GM12873 (cell line): Measurements from ENCODE around the gene BRIP1.

ENCODE experiments used
- TF ChIP-seq, protein P1 (sequence below): IDR thresholded peaks from 2 replicates; pipeline ENCODE4 v1.5.1; 2012; ENCODE audit warnings: low read depth, mild to moderate bottlenecking, moderate library complexity, low read length, control low read depth; ENCODE audit not compliant: insufficient read depth; ENCODE audit errors: missing control alignments

Gene BRIP1

DNA sequence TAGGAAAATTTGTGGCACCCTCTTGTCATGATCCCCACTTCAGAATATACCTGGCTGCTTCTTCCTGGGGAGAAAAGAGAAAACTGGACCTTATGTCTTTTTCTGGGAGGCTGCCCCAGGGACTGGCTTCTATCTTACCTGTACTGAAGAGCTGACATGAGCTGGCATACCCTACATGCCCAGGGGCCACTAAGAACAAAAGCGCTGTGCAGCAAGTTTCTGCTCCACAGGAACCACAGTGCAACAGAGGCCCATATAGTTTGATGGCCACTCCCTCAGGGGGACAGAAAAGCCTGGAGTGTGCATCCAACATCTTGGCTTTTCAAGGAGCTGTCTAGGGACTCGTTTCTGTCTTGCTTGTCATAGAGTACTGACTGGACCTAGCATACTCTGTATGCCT is 175.6 kb downstream of the BRIP1 start:
- TF ChIP-seq, protein P1, sequence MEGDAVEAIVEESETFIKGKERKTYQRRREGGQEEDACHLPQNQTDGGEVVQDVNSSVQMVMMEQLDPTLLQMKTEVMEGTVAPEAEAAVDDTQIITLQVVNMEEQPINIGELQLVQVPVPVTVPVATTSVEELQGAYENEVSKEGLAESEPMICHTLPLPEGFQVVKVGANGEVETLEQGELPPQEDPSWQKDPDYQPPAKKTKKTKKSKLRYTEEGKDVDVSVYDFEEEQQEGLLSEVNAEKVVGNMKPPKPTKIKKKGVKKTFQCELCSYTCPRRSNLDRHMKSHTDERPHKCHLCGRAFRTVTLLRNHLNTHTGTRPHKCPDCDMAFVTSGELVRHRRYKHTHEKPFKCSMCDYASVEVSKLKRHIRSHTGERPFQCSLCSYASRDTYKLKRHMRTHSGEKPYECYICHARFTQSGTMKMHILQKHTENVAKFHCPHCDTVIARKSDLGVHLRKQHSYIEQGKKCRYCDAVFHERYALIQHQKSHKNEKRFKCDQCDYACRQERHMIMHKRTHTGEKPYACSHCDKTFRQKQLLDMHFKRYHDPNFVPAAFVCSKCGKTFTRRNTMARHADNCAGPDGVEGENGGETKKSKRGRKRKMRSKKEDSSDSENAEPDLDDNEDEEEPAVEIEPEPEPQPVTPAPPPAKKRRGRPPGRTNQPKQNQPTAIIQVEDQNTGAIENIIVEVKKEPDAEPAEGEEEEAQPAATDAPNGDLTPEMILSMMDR, result no peak

GRCh38 chr17:61686113-61686512 is 177.2 kb downstream of the BRIP1 start:
- TF ChIP-seq, protein P1, result no peak

GRCh38 chr17:61684818-61685217 is 178.5 kb downstream of the BRIP1 start:
- TF ChIP-seq, protein P1, result no peak

DNA sequence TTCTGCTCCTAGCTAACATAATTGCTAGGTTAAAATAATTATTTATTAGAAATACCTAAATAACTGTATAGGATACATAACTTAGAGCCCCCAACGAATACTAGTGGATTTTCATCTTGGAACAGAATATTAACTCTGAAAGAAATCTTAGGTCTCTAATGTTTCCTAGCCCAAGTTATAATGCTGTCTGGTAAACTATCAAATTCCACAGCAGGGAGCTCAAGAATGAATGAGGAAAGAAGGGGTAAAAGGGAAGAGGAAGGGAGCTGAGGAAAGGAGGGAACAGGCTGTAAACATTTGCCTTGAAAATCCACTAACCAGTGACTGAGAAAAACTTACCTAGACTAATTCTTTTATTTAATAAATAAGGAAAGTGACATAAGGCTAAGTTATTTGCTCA is 179.2 kb downstream of the BRIP1 start:
- TF ChIP-seq, protein P1, result no peak

- TF ChIP-seq, protein P1, result no peak
These were observed 179.9 kb downstream of the BRIP1 start for GRCh38 chr17:61683466-61683865.

DNA sequence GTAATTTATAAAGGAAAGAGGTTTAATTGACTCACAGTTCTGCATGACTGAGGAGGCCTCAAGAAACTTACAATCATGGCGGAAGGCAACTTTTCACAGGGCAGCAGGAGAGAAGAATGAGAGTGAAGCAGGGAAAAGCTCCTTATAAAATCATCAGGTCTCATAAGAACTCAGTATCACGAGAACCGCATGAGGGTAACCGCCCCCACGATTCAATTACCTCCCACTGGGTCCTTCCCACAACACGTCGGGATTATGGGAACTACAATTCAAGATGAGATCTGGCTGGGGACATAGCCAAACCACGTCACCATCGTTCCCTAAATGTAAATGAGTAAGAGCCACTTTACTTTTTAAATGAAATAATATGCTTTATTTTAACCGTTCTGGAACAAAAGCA is 182.4 kb downstream of the BRIP1 start:
- TF ChIP-seq, protein P1, result no peak

- TF ChIP-seq, protein P1, result no peak
These were observed 185.0 kb downstream of the BRIP1 start for GRCh38 chr17:61678339-61678738.
